BE2C (cell line): ENCODE data around the gene TGFB3.
"Not testable (repeated sequence)": the region's sequence is repeated elsewhere in the genome, so short reads cannot be mapped to it uniquely, and the experiment has no call there.

ENCODE experiments used
- DNase-seq: peaks from one replicate; pipeline ENCODE4 v3.0.0-alpha.2; 2020
- H3K27me3 ChIP-seq: fragments of 250-450 bp; sonication (Bioruptor Pico); 2 replicates; pipeline ENCODE4 v1.5.1; 2020; ENCODE audit warnings: mild to moderate bottlenecking
- H3K36me3 ChIP-seq: fragments of 250-450 bp; sonication (Bioruptor Pico); 2 replicates; pipeline ENCODE4 v1.5.1; 2020; ENCODE audit warnings: mild to moderate bottlenecking
- H3K4me1 ChIP-seq: fragments of 250-450 bp; sonication (Bioruptor Pico); 2 replicates; pipeline ENCODE4 v1.5.1; 2020
- H3K4me3 ChIP-seq: 2 replicates; pipeline ENCODE4 v1.5.1; 2011; ENCODE audit warnings: low read depth, low read length
- H3K9me3 ChIP-seq: fragments of 250-450 bp; sonication (Bioruptor Pico); 2 replicates; pipeline ENCODE4 v1.5.1; 2020
- TF ChIP-seq, protein P1 (sequence below): IDR thresholded peaks from 2 replicates; pipeline ENCODE4 v1.5.1; 2012; ENCODE audit warnings: mild to moderate bottlenecking, low read depth, low read length

Gene TGFB3

DNA sequence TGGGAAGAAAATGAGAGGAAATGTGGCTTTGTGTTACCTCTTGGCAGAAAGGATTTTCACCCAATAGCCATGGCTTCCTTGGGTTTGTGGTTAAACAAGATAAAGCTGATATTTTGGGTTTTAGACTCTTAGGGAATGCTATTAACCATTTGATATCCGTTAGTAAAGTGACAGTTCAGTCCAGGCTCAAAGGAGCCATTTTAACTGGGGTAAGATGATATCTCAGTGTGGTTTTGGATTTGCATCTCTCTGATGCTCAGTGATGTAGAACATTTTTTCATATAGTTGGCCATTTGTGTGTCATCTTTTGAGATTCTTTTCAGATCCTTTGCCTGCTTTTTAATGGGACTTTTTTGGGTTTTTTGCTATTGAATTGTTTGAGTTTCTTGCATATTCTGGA is 33.9 kb upstream of the TGFB3 start:
- TF ChIP-seq, protein P1, sequence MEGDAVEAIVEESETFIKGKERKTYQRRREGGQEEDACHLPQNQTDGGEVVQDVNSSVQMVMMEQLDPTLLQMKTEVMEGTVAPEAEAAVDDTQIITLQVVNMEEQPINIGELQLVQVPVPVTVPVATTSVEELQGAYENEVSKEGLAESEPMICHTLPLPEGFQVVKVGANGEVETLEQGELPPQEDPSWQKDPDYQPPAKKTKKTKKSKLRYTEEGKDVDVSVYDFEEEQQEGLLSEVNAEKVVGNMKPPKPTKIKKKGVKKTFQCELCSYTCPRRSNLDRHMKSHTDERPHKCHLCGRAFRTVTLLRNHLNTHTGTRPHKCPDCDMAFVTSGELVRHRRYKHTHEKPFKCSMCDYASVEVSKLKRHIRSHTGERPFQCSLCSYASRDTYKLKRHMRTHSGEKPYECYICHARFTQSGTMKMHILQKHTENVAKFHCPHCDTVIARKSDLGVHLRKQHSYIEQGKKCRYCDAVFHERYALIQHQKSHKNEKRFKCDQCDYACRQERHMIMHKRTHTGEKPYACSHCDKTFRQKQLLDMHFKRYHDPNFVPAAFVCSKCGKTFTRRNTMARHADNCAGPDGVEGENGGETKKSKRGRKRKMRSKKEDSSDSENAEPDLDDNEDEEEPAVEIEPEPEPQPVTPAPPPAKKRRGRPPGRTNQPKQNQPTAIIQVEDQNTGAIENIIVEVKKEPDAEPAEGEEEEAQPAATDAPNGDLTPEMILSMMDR: no peak
- H3K36me3 ChIP-seq: no peaks in the 10 kb centered on the region
- no peak overlapping the region for H3K4me3 ChIP-seq
- H3K27me3 ChIP-seq: no peaks in the 10 kb centered on the region
- H3K4me1 ChIP-seq: no peaks in the 10 kb centered on the region
- no peak for DNase-seq
- H3K9me3 ChIP-seq: no peaks in the 10 kb centered on the region

DNA sequence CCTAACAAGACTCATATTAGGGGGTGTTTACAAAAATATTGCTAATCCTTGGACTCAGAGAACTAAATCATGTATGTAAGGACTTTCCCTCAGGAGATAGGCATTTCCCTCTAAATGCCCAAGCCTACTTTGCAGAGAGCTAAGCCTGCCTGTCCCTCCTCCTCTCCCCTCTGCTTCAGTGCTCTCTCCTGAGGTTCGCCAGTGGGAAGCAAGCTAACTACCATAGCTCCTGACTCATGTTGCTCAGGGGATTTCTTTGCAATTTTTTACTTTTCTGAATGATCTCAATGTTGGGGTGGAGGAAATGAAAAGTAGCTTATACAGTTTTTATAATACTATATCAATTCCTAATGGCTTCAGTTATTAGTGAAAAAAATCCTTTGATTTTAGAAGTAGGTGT is 33.4 kb upstream of the TGFB3 start:
- Histone ChIP-seq H3K27me3 (no peaks in the 10 kb centered on the region), H3K4me3 (no peak overlapping the region), H3K4me1 (no peaks in the 10 kb centered on the region), H3K36me3 (no peaks in the 10 kb centered on the region), H3K9me3 (no peaks in the 10 kb centered on the region)
- no peak for DNase-seq
- TF ChIP-seq, protein P1: no peak

DNA sequence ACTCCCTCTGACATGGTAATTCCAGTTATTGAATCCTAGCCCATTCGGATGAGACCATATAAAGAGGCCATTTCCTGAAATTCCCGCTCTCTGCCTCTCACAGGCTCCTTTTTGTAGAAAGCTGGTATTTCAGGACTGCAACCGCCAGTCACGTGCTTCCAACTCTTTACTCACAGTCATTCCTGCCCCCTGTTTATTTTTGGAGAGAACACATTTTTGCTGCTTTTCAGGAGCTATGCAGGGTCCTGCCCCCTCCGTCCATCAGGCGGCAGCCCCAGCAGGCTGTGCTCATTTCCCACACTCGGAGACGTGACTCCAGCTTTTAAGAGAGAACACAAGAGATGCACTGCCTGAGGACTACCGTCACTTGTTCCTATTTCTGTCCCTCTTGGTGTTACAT is 30.6 kb upstream of the TGFB3 start:
- Histone ChIP-seq H3K4me3 (no peak overlapping the region), H3K4me1 (no peaks in the 10 kb centered on the region), H3K36me3 (no peaks in the 10 kb centered on the region), H3K27me3 (no peaks in the 10 kb centered on the region), H3K9me3 (no peaks in the 10 kb centered on the region)
- no peak for DNase-seq
- TF ChIP-seq, protein P1: no peak

DNA sequence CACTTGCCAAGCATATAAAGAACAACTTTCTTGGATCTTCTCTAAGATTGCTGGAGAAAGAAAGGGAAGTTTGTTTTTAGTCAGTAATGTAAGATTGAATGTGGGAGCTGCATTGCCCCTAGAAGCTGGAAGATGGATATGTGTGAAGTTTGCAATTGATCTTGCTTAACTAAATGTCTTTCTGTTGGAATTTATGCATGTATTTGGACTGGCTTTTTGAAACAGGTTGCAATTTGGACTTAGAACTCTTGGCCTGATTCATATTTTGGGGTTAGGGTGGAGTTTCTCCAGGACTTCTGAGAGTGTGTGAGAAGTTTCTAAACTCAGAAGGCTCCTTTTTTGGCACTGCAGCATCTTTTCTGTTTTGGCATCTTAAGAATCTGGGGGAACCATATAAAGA is 30.1 kb upstream of the TGFB3 start:
- H3K9me3 ChIP-seq: no peaks in the 10 kb centered on the region
- TF ChIP-seq, protein P1: no peak
- H3K27me3 ChIP-seq: no peaks in the 10 kb centered on the region
- no peak overlapping the region for H3K4me3 ChIP-seq
- no peaks in the 10 kb centered on the region for H3K36me3 ChIP-seq
- no peak for DNase-seq
- no peaks in the 10 kb centered on the region for H3K4me1 ChIP-seq

DNA sequence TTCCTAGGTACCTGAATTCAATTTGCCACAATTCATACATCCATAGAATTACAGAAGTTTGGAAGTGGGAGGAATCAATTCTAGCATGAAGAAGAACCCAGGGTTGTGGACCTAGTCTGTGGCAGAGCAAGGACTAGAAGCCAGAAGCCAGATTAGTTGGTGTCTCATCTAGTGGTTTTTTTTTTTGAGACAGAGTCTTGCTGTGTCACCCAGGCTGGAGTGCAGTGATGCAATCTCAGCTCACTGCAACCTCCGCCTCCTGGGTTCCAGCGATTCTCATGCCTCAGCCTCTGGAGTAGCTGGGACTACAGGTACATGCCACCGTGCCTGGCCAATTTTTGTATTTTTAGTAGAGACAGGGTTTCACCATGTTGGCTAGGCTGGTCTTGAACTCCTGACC is 27.8 kb upstream of the TGFB3 start:
- H3K4me1 ChIP-seq, H3K9me3 ChIP-seq, H3K27me3 ChIP-seq, H3K4me3 ChIP-seq, H3K36me3 ChIP-seq, DNase-seq: not testable (repeated sequence)

DNA sequence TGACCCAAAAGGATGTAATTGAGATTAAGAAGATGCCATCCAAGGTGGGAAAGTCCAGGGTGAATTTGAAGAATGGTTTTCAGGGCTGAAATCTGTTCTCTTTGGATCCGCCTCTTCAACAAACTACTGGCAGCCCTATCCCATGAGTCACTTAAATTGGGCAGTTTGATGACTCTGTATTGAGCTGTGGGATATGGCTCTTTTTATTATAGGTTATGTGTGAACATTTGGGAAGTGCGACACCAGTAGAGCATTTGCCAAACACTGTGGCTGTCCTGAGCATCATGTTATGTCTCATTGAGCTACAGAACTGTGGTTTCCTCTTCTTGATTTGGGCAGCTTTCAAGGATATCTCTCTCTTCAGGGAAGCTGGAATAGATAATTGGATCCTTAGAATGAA is 26.1 kb upstream of the TGFB3 start:
- no peak overlapping the region for H3K4me3 ChIP-seq
- no peak for DNase-seq
- no peaks in the 10 kb centered on the region for H3K36me3 ChIP-seq
- TF ChIP-seq, protein P1: no peak
- H3K27me3 ChIP-seq: no peaks in the 10 kb centered on the region
- no peaks in the 10 kb centered on the region for H3K9me3 ChIP-seq
- H3K4me1 ChIP-seq: no peaks in the 10 kb centered on the region

DNA sequence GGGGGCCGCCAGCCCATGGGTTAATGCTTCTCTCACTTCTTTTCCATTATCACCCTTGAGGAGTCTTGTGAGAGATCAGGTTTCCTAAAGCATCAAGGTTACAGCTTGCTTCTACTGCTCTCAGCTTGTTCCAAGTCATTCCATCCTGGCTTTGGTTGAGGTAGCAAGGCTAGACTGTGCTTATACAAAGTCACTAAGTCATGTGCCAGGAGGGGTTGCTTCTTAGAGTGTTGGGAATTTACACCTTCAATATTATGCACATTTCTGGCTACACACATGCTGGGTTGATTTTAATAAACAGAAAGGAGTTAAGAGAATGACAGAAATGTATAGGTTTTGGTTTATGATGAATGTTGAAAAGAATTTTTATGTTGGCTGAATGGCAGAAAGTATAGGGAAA is 25.6 kb upstream of the TGFB3 start:
- no peak for DNase-seq
- TF ChIP-seq, protein P1: no peak
- H3K27me3 ChIP-seq: no peaks in the 10 kb centered on the region
- no peaks in the 10 kb centered on the region for H3K36me3 ChIP-seq
- H3K4me3 ChIP-seq: no peak overlapping the region
- H3K9me3 ChIP-seq: no peaks in the 10 kb centered on the region
- H3K4me1 ChIP-seq: no peaks in the 10 kb centered on the region
